NCI-H2227 (cell line): ENCODE measurements around the gene CNIH3.

ENCODE experiments used
- DNase-seq: peaks from one replicate; lab custom pipeline; 2025; ENCODE audit not compliant: unreplicated experiment; lab: John Stamatoyannopoulos, UW

CNIH3 gene

GRCh38 chr1:224613486-224613885, 2.6 kb upstream of the CNIH3 start:
- no peak for DNase-seq

GRCh38 chr1:224616756-224617409, 766 bp downstream of the CNIH3 start:
- peak; percentile 25 for DNase-seq

- DNase-seq, result no peak
Observed at GRCh38 chr1:224617410-224618355, 1.6 kb downstream of the CNIH3 start.

- DNase-seq, result no peak
Observed at GRCh38 chr1:224619209-224619608, 3.1 kb downstream of the CNIH3 start.

GRCh38 chr1:224620105-224620504, 4.0 kb downstream of the CNIH3 start:
- no peak for DNase-seq

GRCh38 chr1:224621813-224622682, 5.9 kb downstream of the CNIH3 start:
- no peak for DNase-seq

GRCh38 chr1:224622831-224623230, 6.7 kb downstream of the CNIH3 start:
- DNase-seq, result no peak

- DNase-seq, result no peak
Observed at GRCh38 chr1:224623310-224623714, 7.2 kb downstream of the CNIH3 start.

- DNase-seq, result no peak
Observed at GRCh38 chr1:224623743-224624333, 7.7 kb downstream of the CNIH3 start.

- no peak for DNase-seq
Observed at GRCh38 chr1:224624432-224624831, 8.3 kb downstream of the CNIH3 start.

GRCh38 chr1:224626042-224626441, 9.9 kb downstream of the CNIH3 start:
- DNase-seq, result no peak

- no peak for DNase-seq
Observed at GRCh38 chr1:224629965-224630364, 13.8 kb downstream of the CNIH3 start.

GRCh38 chr1:224631462-224632115, 15.5 kb downstream of the CNIH3 start:
- no peak for DNase-seq

- DNase-seq, result no peak
Observed at GRCh38 chr1:224632381-224632871, 16.3 kb downstream of the CNIH3 start.

- DNase-seq, result no peak
Observed at GRCh38 chr1:224632921-224633321, 16.8 kb downstream of the CNIH3 start.

- DNase-seq, result no peak
Observed at GRCh38 chr1:224635356-224635755, 19.2 kb downstream of the CNIH3 start.

- DNase-seq, result no peak
Observed at GRCh38 chr1:224637515-224637914, 21.4 kb downstream of the CNIH3 start.

GRCh38 chr1:224637936-224638335, 21.8 kb downstream of the CNIH3 start:
- DNase-seq, result no peak

- no peak for DNase-seq
Observed at GRCh38 chr1:224639426-224639975, 23.4 kb downstream of the CNIH3 start.

- no peak for DNase-seq
Observed at GRCh38 chr1:224640018-224640417, 23.9 kb downstream of the CNIH3 start.
